Measurements from ENCODE around the gene TMEM187. TPM values are rescaled to one million over a fixed set of nuclear protein-coding genes. Genes with fewer than 3 reads are reported as not detected.

Gene TMEM187
- total RNA-seq, 2 donors from 2014 or later = 16.9 to 18.2 TPM

DNA sequence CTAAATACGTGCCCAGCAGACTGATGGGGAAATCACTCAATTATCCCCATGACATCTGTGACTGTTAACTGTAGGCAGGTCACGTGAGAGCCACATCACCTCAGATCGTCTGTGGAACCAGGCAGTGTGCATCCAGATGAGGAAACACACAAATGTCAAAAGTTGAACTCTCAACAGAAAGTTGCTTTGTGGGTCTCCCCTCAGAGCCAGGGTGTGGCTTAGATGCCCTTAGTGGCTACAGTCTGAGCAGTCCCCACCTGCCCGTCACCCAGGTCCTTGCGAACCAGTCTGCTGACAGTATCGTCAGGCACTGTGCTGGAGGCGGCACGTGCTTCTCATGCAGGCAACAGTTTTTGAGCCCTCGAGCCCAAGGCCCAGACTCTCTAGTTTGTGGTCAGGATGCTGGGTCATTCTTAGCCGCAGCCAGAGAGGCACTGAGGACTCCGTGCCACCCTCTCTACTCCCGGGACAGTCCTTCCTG is 10.8 kb downstream of the TMEM187 start:
- 88% methylated on average over 6 of the region's 12 CpGs for WGBS
- Histone ChIP-seq H3K36me3 (no peaks in the 10 kb centered on the region), H3K4me3 (no peak overlapping the region), H3K27ac (no peak overlapping the region), H3K27me3 (replicated peaks; ENCODE audit: insufficient read depth) (no peaks in the 10 kb centered on the region), H3K9me3 (no peaks in the 10 kb centered on the region), H3K4me1 (replicated peaks) (no peaks in the 10 kb centered on the region)
- TF ChIP-seq POLR2A (IDR thresholded peaks at IDR 0.05) (no peak), POLR2AphosphoS5 (IDR thresholded peaks at IDR 0.05) (no peak), CTCF (IDR thresholded peaks at IDR 0.05) (no peak)
- intact Hi-C loops (cut with DNase I) = no loop called here
- no peak for DNase-seq (ENCODE audit: low spot score)

DNA sequence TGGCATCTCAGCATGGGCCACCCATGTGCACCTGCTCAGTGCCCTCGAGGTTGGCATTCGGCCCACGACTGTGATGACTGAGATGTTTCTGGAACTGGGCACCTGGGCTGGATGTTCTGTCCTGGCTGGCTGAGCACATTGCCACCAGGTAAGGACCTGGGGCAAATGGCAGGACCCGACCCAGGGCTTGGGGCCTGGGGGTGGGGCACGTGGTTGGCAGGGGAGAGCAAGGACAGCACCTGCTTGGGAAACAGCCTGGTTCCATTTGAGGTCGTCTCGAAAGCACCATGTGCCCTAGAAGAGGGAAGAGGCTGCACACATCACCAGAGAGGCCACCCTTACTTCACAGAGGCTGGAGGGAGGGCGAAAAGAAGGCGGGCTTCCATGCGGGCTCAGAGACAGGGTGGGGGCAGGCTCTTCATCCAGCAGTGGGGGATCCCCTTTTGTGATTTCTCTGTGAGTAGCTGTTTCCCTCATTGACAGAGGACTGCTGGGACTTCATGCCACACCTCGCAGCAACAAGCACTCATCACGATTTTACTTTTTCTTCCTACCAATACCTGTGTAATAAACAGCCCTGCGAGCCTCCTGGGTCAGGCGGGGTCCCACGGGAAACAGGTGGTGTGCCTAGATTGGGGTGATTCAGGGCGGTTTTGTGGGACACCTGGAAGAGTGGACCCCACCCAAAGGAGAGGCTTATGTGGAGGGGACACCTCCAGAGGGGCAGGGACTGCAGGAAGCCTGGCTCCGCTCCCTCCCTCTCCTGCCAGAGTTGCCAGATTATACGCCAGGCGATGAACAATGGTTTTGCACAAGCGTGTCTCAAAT is 12.0 kb downstream of the TMEM187 start:
- no peak overlapping the region for H3K4me3 ChIP-seq
- peak overlapping the region; percentile 84 to 89 for H3K27ac ChIP-seq
- TF ChIP-seq POLR2A (IDR thresholded peaks at IDR 0.05) (no peak), CTCF (IDR thresholded peaks at IDR 0.05) (no peak), POLR2AphosphoS5 (IDR thresholded peaks at IDR 0.05) (no peak)
- no peak for DNase-seq (ENCODE audit: low spot score)
- WGBS = 54% methylated on average over 17 of the region's 20 CpGs
- intact Hi-C loops (cut with DNase I) = no loop called here
- no peaks in the 10 kb centered on the region for H3K4me1 ChIP-seq (replicated peaks)
- no peaks in the 10 kb centered on the region for H3K27me3 ChIP-seq (replicated peaks; ENCODE audit: insufficient read depth)
- H3K36me3 ChIP-seq = no peaks in the 10 kb centered on the region
- no peaks in the 10 kb centered on the region for H3K9me3 ChIP-seq

DNA sequence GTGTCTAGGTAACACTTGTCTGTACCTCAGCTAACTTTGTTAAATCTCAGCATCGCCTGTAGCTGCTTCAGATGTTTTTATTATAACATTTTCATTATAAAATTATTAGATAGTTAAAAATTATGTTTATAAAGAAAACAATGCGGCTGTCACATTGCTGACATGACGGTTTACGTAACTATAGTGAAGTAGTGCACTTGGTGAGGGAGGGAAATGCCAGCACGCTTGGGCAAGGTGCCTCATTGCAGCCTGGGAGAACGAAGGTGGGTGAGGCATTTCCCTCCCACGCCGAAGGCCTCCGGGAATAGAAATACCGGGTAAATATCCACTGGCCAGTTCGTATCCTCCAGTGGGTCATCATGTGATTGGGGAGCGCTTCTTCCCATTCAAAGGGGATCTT is 15.9 kb downstream of the TMEM187 start:
- intact Hi-C loops (cut with DNase I) = no loop called here
- 51% methylated on average over 12 of the region's 12 CpGs for WGBS

GRCh38 chrX:153989973-153990655 is 17.6 kb downstream of the TMEM187 start:
- H3K4me3 ChIP-seq = no peak overlapping the region
- intact Hi-C loops (cut with DNase I) = no loop called here
- no peak overlapping the region for H3K27ac ChIP-seq
- no peaks in the 10 kb centered on the region for H3K4me1 ChIP-seq (replicated peaks)
- H3K9me3 ChIP-seq = no peaks in the 10 kb centered on the region
- DNase-seq (ENCODE audit: low spot score) = no peak
- TF ChIP-seq POLR2A (IDR thresholded peaks at IDR 0.05) = no peak
- no peak for TF ChIP-seq POLR2AphosphoS5 (IDR thresholded peaks at IDR 0.05)
- WGBS = 89% methylated on average over 14 of the region's 14 CpGs
- no peaks in the 10 kb centered on the region for H3K36me3 ChIP-seq
- no peaks in the 10 kb centered on the region for H3K27me3 ChIP-seq (replicated peaks; ENCODE audit: insufficient read depth)

More for the DNA sequence above, 15.9 kb downstream of the TMEM187 start:
- Histone ChIP-seq H3K9me3 (no peaks in the 10 kb centered on the region), H3K27ac (no peak overlapping the region), H3K4me1 (replicated peaks) (no peaks in the 10 kb centered on the region), H3K27me3 (replicated peaks; ENCODE audit: insufficient read depth) (no peaks in the 10 kb centered on the region), H3K4me3 (no peak overlapping the region), H3K36me3 (no peaks in the 10 kb centered on the region)
- TF ChIP-seq POLR2A (IDR thresholded peaks at IDR 0.05) = no peak
- TF ChIP-seq POLR2AphosphoS5 (IDR thresholded peaks at IDR 0.05) = no peak
- TF ChIP-seq CTCF (IDR thresholded peaks at IDR 0.05) = no peak
- DNase-seq (ENCODE audit: low spot score) = no peak

- Histone ChIP-seq H3K4me3 (no peak overlapping the region), H3K4me1 (replicated peaks) (no peaks in the 10 kb centered on the region), H3K9me3 (no peaks in the 10 kb centered on the region), H3K27ac (no peak overlapping the region), H3K36me3 (no peaks in the 10 kb centered on the region), H3K27me3 (replicated peaks; ENCODE audit: insufficient read depth) (no peaks in the 10 kb centered on the region)
- no peak for TF ChIP-seq POLR2AphosphoS5 (IDR thresholded peaks at IDR 0.05)
- no peak for TF ChIP-seq POLR2A (IDR thresholded peaks at IDR 0.05)
- no peak for TF ChIP-seq CTCF (IDR thresholded peaks at IDR 0.05)
- intact Hi-C loops (cut with DNase I) = no loop called here
- no peak for DNase-seq (ENCODE audit: low spot score)
- 100% methylated on average over 3 of the region's 3 CpGs for WGBS
Measured at GRCh38 chrX:153991013-153991580, 18.5 kb downstream of the TMEM187 start.

All from prostate gland (tissue), 2 donors.